Germinal center (tissue), 1 donor: ENCODE measurements around the gene SPAG7.

Experiments
- DNase-seq: peaks from one replicate; pipeline ENCODE4 v3.0.0; 2012; ENCODE audit warnings: mixed read lengths, low spot score

SPAG7 gene

DNA sequence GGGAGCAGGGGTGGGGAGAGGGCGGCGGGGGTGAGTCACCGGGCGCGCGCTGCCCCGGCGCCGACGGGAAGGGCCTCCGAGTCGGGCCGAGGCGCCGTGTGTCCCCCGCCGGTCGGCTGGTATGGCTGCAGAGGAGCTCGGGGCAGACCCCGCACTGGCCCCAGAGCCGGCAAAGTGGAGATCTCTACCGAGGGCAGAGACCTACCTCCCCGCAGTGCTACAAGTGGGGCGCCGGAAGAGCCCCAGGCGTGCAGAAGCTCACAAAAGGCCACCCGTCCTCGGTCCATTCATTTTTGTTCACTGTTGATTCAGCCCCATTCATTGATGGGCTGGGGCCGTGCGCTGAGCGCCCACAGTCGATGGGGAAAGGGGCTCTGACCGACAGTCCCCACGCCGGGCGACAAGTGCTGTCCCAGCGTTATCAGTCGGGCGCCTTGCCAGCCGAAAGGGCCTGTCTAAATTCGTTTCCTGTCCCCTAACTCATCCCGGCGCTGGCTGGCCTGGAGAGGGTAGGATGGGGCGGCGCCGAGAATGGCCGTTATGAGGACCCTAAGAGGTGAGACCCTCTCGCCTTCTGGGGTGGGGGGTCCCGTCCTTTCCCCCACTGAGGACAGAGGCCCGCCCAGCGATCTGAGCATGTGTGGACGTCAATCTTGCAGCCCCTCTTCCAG, 17.4 kb downstream of the SPAG7 start:
- no peak for DNase-seq

DNA sequence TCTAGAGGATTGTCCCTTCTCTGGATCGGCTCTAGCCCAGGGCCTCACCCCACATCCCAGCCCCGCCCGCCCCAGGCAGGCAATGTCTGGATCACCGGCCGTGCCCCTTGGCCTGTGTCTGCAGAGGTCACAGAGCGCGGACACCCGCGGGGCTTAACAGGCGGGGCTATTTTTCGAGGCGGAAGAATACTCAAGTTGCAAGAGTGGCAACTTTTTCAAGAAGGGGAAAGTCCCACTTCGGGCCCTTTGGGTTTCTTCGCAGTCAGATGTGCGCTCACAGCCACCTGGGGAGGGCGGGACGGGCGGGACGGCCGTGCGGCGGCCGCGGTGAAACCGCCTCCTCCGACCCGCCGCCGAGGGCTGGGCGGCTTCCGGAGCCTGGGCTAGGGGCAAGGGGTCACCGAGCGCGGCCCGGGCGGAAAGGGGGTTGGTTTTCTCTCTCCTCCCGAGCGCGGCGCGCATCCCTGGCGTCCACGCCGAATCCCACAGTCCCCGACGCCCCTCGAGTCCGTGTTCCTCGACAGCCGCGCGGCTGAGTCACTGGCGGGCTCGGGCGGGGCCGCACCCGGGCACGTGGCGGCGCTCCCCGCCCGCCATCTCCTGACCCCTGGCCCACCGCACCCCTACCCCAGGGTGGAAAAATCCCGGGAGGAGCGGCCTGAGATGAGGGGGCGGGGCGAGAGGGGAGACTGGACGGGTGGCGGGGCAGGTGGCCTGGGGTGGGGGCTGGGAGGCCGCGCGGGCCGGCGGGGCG, 18.1 kb downstream of the SPAG7 start:
- peak; percentile 80 for DNase-seq

DNA sequence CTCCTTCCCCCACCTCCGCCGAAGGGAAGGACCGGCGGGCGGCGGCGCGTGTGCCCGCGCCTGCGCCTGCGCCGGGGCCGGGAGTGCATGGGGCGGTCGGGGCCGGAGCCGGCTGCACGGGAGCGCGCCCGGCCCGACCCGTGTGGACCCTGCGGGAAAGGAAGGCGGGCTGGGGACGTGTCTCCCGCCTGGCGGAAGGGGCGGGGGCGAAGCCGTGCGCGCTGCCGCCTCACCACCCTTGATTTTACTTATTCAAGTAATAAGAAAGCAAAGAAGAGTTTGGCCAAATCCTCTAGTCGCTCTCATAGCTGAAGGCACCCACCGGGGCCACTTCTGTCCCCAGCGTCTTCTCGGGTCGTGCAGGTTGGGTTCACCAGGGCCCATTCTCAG, 18.7 kb downstream of the SPAG7 start:
- DNase-seq, result peak; percentile 92

DNA sequence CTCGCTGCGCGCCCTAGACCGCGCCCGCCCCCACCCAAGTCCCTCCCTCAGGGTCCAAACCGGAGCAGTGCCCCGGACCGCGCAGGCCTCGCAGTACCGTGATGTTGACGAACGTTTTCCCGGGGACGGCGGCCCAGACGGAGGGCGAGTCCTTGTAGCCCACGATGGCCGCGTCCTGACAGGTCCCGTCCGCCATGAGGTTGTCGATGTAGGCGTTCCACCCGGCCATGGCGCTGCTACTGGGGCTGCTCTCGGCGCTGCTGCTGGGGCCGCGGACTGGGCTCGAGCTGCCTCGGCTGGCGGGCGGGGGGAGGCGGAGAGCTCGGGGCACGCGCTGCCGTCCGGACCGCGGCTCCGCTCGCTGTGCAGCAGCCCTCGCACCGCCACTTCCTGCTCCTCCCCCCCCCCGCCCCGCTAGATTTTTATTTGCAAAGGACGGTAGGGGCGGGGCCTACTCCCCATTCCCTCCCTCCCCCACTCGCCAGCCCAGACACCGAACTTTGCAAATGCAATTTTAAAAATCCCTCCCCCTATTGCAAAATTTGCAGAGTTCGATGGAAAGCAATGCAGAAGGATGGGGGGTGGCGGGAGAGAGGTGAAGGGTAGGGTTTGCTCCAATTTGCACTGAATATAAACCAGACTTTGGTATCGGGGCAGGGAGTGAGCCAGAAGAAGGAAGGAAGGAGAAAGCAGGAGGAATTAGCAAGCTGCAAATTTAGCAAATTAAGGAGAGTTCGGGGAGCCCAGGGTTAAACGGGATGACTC, 19.3 kb downstream of the SPAG7 start, which contains the start of gene PFN1:
Gene PFN1, minus strand, starts transcription at position 365 of the 765 bp plus-strand sequence. Its CDS starts 136 bp downstream, at position 229.
- DNase-seq, result peak; percentile 93

DNA sequence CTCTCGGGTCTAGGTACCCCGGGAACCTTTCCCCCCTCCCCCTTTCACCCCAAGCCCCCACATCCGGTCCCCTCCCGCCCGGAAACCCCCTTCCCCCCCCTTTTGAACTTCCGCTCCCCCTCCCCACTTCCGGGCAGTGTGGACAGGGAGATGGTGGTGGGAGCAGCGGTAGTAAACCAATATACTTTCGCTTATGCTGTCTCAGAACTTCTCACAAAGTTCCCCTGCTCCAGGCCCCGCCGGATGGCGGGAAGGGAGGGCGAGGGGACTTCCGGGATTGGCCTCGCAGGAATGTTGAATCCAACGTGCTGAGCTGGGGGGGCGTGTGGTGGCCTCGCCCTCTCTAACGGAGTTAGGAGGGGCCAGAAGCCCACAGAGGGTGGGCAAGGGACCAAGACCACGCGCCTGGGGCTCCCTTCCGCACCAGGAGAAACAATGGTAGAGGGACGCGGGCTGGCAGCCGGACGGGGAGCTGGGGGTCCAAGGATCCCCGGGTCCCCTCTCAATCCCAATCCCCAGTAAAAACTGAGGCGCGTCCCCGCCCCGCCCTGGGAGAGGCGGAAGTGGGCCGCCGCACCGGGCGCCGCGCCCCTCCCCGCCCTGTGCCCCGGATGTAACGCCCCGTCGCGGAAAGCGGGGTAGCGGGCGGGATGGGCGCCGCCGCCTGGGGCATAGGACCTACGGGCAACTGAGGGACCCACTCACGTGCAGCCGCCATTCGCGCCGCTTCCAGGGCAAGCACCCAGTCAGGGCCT, 20.0 kb downstream of the SPAG7 start:
- DNase-seq, result peak; percentile 75

DNA sequence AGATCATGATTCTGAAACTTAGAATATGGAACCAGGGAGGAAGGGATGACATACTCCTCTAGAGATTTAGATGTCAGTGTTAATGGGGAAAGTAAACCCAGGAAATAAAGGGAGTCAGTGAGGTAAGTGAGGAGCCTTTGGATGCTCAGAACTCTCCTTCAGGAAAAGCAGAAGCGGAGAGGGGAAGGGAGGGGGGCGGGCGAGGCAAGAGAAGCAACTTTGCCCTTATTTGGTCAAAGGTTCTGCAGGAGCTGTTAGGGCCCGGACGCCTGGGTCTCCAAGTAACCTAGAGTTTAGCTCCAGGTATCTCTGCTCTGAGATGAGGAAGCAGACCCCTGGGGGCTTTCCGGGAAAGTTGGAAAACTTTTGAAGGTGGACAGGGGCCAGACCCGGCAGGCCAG, 20.6 kb downstream of the SPAG7 start:
- no peak for DNase-seq

DNA sequence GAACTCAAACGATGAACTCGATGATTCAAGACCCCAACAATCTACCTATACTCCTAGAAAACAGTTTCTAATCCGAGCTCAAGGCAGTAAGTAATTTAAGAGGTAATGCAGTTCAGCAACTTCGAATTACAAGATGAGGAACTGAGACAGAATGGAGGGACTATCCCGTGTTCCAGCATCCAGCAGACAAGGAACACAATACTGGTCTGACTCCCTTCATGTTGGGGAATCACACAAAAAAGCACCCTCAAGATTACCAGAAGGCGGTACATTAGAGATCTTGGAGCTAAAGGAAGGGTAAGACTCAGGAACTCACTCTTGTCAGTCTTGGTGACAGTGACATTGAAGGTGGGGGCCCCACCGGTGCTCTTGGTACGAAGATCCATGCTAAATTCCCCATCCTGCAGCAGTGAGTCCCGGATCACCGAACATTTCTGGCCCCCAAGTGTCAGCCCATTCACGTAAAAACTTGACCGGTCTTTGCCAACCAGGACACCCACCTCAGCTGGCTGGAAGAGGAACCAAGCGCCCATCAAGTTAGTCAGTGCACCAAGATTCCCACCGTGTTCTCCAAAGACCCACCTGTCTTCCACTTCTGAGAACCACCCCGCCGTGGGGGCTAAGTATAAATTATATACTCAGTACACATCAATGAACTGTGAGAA, 21.2 kb downstream of the SPAG7 start:
- no peak for DNase-seq

DNA sequence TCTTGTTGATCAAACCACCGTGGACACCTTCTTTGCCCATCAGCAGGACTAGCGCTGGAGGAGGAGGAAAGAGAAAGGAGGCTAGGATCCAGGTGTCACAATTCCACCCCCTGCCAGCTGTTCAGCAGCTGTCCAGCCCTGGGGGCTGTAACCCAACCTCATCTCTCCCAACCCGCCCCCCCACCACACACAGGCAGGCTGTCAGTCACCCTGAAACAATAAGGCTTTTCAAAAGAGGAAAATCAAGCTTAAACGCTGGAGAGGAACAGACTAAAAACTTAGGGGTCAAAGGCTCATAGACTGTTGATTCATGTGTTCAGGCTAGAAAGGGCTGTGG, 21.7 kb downstream of the SPAG7 start:
- DNase-seq, result no peak

DNA sequence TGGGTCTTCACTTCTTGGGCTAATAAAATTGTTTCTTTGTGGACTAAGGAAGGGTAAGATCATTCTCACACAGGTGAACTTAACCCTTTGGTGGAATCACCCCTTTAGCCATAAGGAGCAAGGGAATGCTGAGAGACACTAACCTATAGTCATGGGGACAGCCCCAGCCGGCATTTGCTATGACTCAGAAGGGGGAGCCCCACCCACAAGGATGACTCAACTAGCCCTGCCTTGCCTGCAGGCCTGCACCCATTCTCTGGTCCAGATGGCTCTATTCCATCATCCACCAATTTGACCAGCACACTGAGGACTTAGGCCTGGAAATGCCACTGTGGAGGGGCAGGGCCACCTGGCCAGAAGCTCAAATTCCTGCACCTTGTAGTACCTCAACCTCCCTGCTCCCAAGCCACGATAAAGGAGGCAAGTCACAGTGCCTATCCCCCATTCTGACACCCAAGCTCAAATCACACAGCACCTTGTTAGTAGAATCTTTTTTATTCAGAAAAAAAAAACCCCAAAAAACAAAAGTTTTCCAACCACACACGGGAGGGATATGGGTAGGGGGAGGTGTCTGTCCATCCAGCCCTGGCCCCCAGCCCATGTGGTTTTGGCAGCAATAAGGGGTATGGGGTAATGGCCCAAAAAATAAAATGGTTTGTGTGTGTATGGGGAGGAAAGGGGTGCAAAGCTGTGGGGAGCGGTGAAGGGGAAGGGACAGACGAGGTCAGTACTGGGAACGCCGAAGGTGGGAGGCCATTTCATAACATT, 22.3 kb downstream of the SPAG7 start:
- DNase-seq, result no peak

DNA sequence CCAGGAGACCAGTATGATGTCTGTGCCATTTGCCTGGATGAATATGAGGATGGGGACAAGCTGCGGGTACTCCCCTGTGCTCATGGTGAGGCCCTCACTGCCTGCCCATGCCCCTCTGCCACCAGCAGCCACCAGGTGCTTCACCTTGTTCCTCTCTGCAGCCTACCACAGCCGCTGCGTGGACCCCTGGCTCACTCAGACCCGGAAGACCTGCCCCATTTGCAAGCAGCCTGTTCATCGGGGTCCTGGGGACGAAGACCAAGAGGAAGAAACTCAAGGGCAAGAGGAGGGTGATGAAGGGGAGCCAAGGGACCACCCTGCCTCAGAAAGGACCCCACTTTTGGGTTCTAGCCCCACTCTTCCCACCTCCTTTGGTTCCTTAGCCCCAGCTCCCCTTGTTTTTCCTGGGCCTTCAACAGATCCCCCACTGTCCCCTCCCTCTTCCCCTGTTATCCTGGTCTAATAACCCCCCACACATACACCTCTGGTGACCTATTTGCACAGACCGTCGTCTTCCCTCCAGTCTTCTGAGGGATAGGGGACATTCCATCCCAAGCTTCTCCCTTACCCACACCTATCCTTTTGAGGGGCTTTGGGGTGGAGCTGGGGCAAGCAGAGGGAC, 23.0 kb downstream of the SPAG7 start:
- DNase-seq, result no peak

DNA sequence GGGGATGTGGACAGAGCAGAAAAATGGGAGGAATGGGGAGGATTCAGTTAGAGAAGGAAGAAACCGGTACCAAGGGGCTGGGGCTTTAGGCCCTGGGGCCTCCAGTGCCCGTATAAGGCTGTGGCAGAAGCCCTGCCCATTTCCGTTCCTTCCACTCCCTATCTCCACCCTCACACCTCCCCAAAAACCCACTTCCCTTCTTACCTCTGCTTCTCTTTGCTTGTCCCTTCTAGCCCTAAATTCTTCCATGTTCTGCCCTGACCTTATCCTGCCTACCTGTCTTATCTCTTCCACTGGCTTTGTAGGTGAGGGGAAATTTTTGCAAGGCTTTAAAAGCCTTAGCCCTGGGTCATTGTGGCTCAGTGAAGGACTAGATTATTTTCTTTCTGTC, 23.5 kb downstream of the SPAG7 start:
- peak; percentile 46 for DNase-seq

DNA sequence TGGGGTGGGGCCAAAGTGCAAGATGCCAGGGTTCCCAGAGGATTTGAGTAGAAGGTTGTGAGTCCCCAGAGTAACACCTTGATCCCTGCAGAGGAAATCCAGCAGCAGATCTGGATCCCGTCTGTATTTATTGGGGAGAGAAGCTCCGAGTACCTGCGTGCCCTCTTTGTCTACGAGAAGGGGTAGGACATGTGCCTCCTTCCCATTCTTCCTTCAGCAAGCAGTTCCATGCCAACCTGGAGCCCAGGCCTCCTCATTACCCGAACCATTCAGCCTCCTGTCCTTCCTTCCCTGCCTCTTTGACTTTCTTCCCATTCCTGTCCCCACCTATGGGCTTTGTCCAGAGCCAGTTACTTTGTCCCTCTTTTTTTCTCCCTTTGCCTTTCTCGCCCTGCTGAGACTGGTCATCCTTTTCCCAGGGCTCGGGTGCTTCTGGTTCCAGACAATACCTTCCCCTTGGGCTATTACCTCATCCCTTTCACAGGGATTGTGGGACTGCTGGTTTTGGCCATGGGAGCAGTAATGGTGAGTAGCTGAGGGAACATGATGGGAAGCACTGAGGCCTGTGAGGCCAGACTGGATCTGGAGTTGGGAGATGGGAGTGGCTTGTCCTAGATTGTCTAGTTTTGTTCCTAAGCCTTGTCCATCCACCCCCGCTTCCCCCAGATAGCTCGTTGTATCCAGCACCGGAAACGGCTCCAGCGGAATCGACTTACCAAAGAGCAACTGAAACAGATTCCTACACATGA, 24.7 kb downstream of the SPAG7 start:
- DNase-seq, result no peak

DNA sequence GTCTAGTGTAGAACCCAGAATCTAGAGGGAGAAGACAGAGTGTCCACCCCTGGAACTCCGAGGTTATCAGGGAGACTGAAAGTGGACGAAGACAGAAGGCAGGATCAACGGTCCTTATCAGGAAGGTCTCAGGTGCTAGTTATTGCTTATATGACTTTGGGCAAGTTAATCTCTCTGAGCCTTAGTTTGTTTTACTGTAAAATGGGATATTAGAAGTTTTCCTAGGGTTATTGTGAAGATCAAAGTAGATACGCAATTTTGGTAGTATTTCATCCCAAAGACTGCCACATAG, 26.4 kb downstream of the SPAG7 start:
- DNase-seq, result peak; percentile 2

DNA sequence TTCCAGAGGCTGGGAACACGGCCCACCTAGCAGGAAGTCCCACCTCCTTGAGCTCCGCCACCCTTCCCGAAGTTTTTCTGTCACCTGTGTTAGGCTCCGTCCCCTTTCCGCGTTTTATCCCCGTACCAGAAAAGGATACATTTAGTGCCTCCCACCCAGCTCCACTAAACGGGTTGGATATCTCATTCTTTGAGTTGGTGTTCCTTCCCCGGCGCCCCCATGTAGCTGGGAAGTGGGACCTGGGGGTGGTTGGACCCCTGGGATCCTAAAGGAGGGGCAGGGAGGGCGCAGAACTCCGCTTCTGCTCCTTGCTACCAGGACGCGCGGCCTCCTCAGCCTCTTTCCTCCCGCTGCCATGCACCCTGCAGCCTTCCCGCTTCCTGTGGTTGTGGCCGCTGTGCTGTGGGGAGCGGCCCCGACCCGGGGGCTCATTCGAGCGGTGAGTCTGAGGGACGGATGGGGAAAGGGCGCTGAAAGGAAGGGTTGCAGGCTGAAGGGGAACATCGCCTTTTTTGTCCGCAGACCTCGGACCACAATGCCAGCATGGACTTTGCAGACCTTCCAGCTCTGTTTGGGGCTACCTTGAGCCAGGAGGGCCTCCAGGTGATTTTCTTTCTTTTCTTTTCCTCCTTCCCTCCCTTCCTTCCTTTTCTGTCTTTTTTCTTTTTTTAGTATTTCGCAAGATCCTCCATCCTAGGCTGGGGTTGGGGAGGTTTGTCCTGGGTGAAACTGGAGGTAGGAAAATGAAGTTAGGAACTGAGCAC, 26.9 kb downstream of the SPAG7 start:
- peak; percentile 22 for DNase-seq

DNA sequence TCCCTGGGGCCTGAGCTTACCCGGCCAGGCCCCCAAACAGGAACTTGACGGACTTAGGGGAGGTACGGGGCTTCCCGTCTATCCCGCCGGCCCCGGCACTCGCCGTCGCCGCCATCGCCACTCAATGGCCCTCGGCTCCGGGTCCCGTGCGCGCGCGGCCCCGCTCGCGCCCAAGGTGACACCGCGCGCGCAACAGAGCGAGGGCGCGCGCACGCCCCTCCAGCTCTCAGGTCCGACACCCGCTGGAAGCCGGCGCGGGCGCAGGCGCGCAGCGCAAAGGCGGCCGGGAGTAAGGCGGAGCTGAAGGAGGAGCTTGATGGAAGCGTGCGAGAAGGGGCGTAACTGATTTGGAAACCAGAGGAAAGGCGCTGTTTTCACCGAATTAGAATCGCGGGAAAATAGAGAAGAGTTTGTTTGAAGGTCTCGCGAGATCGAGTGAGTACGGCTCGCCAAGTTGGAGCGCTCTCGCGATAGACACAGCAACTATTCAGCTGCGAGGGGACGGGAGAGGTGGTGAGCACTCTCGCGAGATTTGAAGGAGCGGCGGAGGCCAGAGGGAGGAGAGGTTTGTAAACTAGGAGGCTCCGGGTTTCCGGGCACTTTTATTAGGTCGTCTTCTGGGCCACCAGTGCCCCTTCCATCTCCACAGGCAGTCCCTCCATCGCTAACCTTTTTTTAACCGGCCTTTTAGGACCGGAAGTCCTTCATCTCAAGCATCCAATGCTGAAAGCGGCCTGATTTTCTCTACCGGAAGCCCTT, 27.6 kb downstream of the SPAG7 start, which contains the start of the genes RNF167 and SLC25A11:
Gene RNF167, plus strand, starts transcription at position 473 of the 759 bp plus-strand sequence. CDS start 642 bp downstream, outside the sequence.
Gene SLC25A11, minus strand, starts transcription at position 251 of the 759 bp plus-strand sequence. Its CDS starts 136 bp downstream, at position 115.
- peak; percentile 98 for DNase-seq

DNA sequence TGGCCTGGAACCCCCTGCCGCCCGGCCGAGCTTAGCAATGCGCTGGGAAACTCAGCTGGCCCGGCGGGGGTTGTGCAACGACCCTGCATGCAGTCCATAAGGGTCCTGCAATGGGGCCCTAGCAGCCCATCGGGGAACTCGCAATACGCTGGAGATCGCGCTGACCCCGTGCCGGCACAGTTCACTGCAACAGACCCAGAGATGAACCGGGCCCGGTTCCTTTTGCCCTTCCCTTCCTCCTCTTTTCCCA, 28.1 kb downstream of the SPAG7 start:
- no peak for DNase-seq

DNA sequence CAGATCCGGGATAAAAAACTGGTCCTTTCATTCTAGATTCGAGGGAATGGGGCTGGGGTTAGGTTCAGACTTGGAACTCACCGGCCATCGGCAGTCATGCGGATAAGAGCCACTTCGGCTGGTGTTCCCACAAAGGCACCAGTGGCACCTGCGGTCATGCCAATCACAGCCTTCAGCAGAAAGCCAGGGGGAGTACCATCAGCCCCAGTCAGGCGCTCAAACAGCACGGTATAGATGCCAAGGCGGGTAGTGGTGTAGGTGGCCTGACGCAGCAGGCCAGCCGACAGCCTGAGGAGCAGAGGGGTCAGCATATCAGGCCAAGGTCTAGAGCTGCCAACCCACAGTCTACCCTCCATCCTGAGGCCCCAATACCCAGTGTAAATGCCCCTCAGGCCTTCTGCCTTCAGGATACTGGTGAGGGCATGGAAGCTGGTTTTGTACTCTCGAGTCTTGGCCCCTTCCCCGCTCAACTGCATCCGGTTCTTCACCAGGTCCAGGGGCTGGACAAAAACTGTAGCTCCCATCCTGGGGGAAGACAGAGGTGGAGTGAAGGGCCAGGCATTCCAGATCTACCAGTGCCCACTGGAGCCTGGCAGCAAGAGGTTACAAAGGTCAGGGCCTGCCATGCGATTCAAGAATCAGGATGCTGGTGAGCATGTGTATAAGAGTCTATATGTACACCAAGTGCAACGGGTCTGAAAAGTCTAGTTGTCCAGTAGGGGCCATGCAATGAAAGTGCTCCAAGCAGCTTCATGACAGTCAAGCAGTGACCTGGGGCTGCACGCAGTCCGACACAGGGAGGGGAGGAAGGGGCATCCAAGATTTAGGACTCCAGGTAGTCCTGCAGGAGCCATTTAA, 28.7 kb downstream of the SPAG7 start:
- peak; percentile 1 for DNase-seq
